ENCODE measurements around the gene DOK6. TPM values are rescaled to one million over a fixed set of nuclear protein-coding genes. Genes with fewer than 3 reads are reported as not detected.

DOK6 gene
- polyA plus RNA-seq, 1 donor: 21.8 TPM

GRCh38 chr18:69414184-69414583 lies 13.5 kb downstream of the DOK6 start:
- no peak for DNase-seq

DNA sequence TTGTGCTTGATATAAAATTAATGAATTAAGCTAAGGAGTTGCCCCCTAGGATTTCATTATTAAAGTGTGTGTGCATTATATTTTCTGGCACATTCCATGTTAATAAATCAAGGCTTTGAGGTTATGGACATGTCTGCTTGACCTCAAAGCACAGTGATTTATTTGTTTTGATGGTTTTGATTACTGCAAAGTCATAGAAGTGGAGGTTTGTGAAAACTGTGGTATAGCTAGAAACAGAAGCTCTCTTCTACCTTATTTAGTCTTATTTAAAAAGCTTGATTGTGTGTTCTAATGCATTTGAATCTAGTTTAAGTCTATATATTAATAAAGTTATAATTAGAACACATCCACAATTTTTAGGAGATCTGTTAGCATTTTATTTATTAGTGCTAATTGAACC lies 32.2 kb downstream of the DOK6 start:
- no peak for DNase-seq

DNA sequence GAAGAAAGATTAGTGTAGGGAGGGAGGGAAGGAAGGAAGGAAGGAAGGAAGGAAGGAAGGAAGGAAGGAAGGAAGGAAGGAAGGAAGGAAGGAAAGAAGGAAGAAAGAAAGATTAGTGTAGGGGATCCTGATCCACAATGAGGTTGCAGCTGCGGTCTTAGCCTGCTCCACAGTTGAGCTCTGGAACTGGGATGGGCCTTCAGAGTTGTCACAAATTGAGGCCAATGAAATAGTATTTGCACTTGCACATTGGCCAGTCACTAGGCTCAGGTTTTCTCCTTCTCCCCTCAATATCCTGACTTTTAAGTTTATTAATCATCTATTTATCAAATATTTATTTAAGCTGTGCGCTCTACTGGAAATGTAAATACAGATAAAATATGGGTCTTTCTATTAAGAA lies 34.3 kb downstream of the DOK6 start:
- no peak for DNase-seq

DNA sequence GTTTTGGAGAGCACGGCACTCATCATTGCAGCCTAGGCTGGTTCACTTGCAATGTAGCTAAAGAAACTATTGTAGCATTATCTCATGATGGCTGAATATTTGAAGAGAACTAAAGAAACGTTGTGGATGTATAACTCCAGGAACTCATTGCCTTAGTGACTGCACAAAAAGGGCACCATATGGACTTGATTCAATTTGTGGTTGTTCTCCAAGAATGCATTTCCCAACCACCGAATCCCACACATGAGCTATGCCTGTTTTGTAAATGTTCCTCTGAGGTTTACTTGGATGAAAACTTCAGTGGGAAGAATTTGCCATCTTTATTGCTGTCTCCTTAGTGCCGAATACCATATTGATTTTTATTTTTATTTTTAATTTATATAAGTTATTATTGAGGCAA lies 43.5 kb downstream of the DOK6 start:
- no peak for DNase-seq

DNA sequence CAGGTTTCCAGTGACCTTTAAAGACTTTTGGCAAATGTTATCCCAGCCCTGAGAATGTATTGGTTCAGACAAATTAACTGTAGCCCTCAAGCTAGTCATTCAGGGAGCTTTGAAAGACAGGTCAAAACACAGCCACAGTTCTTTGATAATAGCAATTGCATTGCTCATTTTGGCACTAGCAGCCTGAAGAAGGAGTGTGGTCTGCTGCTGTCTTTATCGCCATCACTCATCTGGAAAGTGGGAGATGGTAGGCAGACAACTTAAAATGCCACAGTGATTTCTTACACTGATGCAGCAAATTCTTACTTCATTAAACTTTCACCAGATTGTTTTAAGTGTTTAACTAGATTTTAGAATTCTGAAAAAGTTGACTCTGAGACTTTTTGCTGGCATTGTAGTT lies 47.2 kb downstream of the DOK6 start:
- no peak for DNase-seq

DNA sequence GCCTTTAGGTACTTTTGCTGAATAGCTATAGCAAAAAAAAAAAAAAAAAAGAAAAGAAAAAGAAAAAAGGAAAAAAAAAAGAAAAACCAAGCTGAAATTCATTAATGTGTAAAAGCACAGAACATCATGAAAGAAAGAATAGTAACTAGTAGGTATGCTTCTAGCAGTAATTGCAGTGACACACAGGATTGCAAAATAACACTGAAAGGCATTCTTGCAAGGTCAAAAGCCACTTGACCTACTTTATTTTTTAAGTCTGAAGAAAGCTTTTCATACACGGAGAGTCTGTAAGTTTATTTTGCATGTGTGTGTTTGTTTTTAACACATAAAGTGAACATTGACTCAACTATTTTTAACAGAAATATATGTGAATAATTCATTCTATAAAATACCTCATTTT lies 54.4 kb downstream of the DOK6 start:
- DNase-seq: no peak

GRCh38 chr18:69469444-69469919 lies 68.8 kb downstream of the DOK6 start:
- no peak for DNase-seq

DNA sequence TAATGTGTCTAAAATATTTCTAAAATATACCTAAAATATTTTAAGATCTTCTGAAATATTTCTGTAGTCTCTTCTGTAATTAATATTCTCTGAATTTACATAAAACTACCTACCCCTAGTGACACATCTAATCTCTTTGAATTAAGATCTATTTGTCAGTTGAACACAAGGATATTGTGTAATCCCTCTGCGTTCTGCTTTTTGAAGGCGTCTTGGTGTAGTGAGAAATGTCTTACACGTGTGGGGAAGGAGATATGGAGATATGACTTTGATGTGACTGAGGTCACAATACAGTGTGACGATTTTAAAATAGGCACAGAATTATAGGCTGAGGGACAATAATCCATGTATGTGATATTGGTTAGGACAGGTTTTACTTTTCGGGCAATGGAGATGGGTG lies 79.8 kb downstream of the DOK6 start:
- no peak for DNase-seq

DNA sequence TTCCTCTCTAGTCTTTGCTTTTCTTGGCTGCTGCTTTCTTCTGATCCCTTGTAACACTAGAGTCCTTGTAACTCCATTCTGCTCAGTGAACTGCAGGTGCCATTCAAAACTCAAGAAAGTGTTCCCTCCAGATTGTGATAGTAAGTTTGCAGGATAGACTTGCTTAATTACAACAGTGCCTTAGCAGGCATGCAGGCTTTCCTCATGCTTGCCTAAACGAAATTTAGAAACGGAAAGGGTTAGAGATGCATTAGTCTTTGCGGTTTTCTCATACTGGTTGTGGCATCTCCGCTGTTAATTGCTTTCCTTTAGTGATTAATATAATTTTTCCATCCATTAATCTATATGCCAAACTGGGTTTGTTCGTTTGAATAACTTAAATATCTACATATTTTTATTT lies 82.9 kb downstream of the DOK6 start:
- DNase-seq: no peak

DNA sequence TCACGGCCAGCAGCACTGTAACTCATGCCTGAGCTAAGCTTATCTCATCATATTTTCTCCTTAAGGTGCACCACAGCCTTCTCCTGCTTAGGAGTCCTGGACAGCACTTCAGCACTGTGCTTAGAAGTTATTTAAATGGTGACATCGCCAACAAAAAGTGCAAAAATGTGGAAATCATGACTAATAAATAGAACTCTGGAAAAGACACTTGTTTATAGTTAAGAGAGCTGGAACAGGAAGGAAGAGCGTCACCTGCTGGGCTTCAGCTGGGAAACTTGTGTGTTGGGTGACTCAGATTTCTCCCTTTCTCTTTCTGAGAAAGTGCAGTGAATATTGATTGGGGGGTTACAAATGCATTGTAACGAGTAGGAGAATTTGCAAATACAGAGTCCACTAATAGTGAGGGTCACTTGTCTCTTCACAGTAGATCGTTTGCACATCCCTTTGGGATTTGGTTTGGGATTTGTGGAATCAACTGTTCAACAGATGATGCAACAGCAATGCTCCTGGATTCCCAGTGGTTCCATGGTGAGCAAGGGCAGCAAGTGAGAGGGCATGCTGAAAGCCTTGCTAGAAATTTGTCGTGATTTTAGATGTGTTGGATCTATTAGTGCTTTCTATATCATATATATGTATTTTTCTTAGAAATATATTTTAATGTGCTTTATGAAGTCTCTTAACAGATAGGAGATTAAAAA lies 84.2 kb downstream of the DOK6 start:
- no peak for DNase-seq

- DNase-seq: no peak
Measured at GRCh38 chr18:69487488-69488394, 87.1 kb downstream of the DOK6 start.

DNA sequence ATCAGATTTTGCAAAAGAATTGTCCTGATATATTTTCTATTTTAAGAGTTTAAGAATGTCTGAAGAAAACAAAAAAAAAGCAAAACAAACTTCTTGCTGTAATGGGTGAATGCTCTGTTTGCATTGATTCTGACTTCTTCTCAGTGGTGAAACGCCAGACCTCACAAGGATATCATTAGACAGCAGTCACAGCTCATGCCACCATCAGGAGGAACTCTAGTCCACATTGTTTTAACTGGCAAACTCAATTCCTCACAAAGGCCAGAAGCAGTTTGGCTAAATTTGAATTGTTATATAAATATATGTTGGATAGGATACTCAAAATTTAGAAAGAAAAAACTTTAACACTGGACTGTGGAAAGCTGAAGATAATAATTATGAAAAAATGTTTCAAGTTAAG lies 89.4 kb downstream of the DOK6 start:
- no peak for DNase-seq

DNA sequence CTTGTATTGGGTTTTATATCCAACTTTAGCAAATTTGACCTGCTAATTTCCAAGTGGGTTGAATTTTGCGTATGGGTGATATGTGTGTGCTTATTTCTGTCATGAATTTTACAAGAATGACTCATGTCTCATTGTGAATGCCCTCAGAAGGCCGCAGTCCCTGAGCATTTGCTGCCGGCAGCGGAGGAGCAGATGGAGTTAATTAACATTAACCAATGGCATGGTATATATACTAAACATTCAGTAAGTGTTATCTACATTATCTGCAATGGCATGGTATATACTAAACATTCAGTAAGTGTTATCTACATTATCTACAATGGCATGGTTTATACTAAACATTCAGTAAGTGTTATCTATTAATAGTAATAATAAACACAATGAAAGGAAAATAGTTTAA lies 90.1 kb downstream of the DOK6 start:
- DNase-seq: no peak

GRCh38 chr18:69491576-69491975 lies 90.9 kb downstream of the DOK6 start:
- DNase-seq: no peak

DNA sequence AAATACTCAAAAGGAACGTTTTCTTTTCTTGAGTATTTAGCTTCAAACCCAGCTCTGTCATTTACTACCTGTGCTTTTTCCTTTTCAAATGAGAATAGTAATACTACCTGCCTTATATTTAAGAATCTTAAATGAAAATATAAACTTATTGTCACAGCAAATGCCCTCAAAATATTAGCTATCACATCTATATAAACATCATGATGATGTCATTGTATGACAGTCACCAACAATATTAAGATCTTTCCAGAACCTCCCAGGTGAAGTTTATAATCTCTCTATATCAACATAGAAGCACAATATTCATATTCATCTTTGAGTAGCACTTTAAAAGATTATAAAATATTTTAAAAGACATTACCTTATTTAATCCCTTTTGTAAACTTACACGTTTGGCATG lies 92.2 kb downstream of the DOK6 start:
- DNase-seq: no peak

GRCh38 chr18:69494841-69495240 lies 94.2 kb downstream of the DOK6 start:
- DNase-seq: no peak

DNA sequence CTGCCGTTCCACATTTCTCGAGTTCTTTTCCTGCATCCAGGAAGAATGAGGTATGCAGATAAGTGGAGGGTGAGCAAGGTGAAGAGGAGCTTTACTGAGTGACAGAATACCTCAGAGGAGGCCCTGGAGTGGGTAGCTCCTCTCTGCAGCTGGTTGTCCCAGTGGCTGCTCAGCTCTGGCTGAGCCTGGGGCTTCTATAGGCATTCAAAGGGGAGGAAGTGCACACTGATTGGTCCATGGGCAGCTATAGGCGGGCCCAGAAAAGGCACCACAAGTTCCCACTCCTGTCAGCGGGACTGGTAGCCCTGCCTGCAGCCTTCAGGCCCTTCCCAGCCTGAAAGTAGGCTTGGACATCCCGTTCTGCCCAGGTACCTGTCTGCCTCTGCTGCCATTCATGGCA lies 94.7 kb downstream of the DOK6 start:
- no peak for DNase-seq

DNA sequence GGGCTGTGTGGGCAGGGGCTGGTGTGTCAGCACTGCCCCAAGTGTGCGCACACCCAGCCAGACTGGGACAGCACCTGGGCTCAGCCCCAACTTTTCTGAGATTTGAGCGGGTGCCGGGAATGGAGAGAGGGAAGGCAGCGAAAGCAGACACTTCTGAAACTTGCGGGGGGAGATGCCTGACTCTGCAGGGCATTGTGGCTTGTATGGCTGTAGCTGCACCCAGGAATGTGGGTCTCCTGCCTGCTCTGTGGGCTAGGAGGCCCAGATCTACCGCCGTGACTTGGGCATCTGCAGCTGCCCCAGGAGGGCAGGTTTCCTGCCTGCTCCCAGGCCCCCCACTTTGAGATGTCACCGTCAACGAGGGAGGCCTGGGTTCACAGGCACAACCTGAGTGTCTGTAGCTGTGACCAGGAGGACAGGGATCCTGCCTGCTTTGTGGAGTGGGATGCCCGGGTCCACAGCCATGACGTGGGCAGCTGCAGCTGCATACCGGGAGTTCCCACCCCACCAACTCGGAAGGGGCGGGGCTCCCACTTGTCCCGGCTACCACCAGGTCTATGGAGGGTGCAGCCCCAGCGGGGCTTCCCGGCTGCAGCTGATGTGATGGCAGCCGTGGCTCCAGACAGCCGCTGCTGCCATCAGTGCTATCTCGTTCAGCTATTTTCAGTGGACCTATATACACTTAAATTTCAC lies 95.3 kb downstream of the DOK6 start:
- DNase-seq: no peak

- no peak for DNase-seq
Measured at GRCh38 chr18:69518989-69519388, 118.3 kb downstream of the DOK6 start.

DNA sequence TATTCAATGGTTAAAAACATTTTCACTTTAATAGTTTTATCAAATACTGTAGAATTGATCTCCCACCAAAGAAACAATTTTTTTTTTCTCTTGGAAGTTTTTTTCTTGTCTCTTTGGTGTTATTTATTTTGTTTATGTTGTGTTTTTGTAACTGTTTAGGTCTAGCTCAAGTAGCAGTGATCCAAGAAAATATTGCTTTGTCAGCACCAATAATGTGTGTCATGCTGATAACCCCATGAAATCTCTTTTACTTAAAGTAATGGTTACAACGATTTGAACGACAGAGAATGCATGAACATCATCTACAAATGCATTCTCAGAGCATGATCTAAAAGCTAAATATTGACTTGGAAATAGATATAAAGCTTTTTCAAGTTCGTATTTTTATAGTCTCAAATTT lies 122.9 kb downstream of the DOK6 start:
- no peak for DNase-seq

DNA sequence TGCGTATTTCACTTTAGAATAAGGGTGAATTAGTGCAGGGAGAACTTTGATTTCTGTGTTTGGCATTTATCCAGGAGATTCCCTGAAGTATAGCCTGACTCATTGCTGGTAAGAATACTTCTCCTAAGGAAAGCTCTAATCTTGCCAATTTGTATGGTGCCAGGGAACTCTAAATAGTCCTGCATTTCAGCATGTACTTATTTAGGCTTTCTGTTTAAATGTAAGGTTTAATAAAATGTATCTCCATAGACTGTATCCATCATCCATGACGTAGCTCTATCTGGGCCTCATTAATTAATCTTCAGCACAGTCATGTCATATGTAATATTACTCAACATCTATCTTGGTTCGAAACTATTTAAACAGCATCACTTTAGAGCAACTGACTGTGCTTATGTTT lies 127.7 kb downstream of the DOK6 start:
- DNase-seq: no peak

DNA sequence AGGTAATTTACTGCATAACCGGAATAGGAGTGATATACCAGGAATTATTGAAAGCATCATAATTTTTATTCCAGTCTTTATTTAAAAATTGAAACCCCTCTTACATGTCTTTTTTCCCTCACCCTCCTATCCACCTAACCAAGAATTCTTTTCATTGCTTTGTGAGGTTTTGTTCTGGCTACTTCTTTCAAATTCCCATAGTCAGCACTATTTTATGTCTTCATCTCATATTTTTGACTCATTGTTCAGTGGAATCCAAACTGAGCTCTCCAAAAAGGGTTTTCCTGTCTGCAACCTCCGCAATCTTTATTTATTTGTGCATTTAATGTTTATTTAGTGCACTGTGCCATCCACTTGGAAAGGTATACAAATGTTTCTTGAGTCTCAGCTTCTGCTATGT lies 128.5 kb downstream of the DOK6 start:
- no peak for DNase-seq

- DNase-seq: no peak
Measured at GRCh38 chr18:69531973-69532372, 131.3 kb downstream of the DOK6 start.
